GM18870 (cell line): ENCODE results near the gene ZNF891.

Experiments
- ATAC-seq: cut with Tn5 transposase; IDR thresholded peaks from one replicate; pipeline ENCODE4 v1.9.1; 2021; ENCODE audit warnings: moderate library complexity; ENCODE audit not compliant: unreplicated experiment

The ZNF891 gene

DNA sequence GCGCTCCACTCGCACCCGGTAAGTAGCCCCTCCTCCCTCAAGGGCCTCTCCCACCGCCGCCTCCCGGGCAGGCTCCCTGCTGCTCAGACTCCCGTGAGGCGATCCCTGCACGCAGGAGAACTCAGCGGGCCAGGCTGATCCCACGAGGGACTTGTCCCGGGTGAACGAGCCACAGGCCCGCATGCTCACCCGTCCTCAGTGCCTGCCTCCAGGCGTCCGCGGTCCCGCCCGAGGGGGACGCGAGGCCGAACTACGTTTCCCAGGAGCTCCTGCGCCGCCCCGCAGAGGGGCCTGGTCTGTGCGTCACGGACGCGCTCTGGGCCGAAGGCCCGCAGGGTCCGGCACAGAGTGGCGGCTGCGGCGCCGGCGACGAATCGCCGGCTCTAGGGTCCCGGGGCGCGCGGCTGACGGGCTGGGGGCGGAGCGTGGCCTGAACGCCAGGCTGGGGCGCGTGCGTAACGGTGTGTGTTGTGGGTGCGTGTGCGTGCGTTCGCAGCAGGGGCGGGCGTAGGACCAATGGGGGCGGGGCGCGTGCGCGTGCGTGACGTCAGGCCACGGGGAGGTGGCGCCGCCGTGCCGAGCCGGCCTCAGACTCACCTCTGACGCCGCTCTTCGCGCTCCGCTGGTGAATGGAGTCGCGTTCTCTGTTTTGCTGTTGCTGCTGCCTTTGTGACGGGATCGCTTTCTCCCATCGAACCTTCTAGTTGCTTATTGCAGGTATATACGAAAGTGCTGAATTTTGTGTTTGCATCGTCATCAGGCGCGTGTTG lies at the start of gene ZNF891, which contains the start of gene ZNF10:
Gene ZNF891, minus strand, starts transcription at position 237 of the 770 bp plus-strand sequence. CDS start 8,356 bp downstream, outside the sequence.
Gene ZNF10, plus strand, starts transcription at position 590 of the 770 bp plus-strand sequence. CDS start 13,866 bp downstream, outside the sequence.
- peak; percentile 90 for ATAC-seq

DNA sequence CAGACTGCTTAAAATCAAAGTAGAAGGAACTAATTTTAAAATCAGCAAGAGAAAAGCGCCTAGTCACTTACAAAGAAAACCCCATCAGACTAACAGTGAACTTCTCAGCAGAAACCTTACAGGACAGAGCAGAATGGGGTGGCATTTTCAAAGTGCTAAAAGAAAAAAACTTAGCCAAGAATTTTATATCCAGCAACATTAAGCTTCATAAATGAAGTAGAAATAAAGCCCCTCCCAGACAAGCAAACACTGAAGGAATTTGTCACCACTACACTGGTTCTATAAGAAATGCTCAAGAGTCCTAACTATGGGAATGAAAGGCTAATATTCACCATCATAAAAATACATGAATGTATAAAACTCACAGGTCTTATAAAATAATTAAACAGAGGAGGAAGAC lies 44.8 kb upstream of the ZNF891 start:
- ATAC-seq = no peak

DNA sequence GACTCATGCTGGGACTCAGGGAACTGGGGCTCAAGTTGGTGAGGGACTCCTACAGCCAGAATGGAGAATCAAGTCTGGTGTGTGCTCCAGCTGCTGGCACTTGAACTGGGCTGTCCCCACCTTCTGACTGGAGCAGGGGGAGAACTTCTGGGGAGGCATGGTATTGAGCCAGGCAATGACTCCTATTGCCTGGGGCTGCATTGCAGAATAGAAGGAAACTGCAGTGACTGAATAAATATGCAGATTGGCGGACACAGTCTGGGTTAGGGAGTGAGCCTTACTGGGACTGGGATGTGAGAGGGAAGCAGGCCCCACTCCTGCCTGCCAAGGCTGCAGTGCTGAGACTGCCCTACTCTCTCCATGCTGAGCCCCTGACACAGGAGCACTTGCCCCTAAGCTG lies 42.4 kb upstream of the ZNF891 start:
- no peak for ATAC-seq

DNA sequence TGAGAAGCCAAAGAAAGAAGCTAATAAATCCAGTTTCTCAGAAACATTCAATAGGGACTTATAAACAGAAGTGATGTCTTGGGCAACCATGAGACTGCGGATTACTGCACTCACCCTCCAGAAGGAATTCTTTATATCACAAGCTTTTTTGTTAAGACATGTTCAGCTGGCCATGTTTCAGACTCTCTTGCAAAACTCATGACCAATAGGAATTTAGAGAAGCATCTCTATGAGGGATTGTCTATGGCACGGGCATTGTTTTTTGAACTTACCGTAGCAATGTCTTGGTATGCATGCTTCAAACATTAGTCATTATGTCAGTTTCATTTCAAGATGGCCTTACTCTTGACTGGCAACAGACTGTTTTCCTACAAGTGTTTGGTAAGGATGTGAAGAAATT lies 35.7 kb upstream of the ZNF891 start:
- no peak for ATAC-seq

- no peak for ATAC-seq
Observed at GRCh38 chr12:133156125-133156690, 26.1 kb upstream of the ZNF891 start.

DNA sequence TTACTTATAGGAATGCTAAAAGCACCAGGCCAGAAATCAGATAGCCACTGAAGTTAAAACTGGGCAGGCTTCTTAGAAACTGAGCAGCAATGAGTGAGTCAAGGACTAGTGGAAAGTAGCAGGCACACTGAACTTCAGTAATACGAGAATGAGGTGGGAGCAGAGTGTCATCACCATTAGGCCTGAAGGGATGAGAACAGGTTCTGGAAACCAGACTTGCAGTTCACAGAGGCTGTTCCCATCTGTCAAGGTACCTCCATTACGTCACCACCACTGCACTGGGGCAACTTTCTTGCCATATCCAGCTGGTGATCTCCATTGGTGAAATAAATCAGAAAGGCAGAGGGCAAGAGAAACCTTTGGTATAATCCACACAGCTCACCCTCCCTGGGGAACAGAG lies 15.9 kb upstream of the ZNF891 start:
- no peak for ATAC-seq

- ATAC-seq = no peak
Observed at GRCh38 chr12:133135747-133136146, 5.7 kb upstream of the ZNF891 start.

DNA sequence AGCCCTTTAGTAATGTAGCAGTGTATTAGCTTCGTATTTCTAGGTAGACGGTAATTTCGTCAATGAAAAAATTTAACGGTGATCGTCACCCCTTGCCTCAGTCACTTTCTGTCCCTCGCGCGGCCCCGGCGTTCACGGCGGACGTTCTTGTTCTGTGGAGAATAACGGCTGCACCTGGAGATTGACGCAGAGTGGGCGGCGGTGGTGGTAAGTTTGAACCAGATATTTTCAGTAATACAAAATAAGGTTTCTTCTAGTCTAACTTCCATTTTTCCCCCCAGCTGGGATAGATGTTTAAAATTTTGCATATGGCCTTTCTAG lies 694 bp upstream of the ZNF891 start:
- no peak for ATAC-seq

GRCh38 chr12:133129368-133130037 lies 571 bp downstream of the ZNF891 start:
- ATAC-seq = peak; percentile 6

DNA sequence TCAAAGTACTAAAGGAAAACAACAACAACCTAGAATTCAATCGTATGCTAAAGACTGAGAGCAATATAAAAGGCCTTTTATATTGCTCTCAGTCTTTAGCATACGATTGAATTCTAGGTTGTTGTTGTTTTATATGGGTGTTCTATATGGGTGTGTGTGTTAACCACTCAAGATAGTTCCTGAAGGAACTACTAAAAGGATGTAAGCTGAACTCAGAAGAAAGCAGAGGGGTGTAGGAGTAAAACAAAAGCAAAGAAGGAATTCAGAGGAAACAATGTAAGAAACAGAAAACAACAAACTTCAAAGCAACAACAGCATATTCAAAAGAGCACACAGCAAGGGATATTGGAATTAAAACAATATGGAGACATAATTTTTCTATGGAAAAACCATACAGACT lies 5.4 kb downstream of the ZNF891 start:
- no peak for ATAC-seq

- ATAC-seq = no peak
Observed at GRCh38 chr12:133120385-133121191, 9.5 kb downstream of the ZNF891 start.

- ATAC-seq = no peak
Observed at GRCh38 chr12:133108150-133108549, 21.9 kb downstream of the ZNF891 start.

- no peak for ATAC-seq
Observed at GRCh38 chr12:133107121-133107520, 23.0 kb downstream of the ZNF891 start.

DNA sequence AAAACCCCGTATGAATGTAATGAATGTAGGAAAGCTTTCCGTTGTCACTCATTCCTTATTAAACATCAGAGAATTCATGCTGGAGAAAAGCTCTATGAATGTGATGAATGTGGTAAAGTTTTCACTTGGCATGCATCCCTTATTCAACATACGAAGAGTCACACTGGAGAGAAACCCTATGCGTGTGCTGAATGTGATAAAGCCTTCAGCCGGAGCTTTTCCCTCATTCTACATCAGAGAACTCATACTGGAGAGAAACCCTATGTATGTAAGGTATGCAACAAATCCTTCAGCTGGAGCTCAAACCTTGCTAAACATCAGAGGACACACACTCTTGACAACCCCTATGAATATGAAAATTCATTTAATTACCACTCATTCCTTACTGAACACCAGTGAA lies 23.8 kb downstream of the ZNF891 start:
- ATAC-seq = no peak

DNA sequence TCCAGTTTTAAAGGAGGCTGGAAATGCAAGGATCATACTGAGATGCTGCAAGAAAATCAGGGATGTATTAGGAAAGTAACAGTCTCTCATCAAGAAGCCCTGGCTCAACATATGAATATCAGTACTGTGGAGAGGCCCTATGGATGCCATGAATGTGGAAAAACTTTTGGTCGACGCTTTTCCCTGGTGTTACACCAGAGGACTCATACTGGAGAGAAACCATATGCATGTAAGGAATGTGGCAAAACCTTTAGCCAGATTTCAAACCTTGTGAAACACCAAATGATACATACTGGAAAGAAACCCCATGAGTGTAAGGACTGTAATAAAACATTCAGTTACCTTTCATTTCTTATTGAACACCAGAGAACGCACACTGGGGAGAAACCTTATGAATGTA lies 24.5 kb downstream of the ZNF891 start:
- no peak for ATAC-seq

GRCh38 chr12:133083345-133083744 lies 46.7 kb downstream of the ZNF891 start:
- no peak for ATAC-seq

GRCh38 chr12:133081159-133081780 lies 48.8 kb downstream of the ZNF891 start:
- no peak for ATAC-seq

DNA sequence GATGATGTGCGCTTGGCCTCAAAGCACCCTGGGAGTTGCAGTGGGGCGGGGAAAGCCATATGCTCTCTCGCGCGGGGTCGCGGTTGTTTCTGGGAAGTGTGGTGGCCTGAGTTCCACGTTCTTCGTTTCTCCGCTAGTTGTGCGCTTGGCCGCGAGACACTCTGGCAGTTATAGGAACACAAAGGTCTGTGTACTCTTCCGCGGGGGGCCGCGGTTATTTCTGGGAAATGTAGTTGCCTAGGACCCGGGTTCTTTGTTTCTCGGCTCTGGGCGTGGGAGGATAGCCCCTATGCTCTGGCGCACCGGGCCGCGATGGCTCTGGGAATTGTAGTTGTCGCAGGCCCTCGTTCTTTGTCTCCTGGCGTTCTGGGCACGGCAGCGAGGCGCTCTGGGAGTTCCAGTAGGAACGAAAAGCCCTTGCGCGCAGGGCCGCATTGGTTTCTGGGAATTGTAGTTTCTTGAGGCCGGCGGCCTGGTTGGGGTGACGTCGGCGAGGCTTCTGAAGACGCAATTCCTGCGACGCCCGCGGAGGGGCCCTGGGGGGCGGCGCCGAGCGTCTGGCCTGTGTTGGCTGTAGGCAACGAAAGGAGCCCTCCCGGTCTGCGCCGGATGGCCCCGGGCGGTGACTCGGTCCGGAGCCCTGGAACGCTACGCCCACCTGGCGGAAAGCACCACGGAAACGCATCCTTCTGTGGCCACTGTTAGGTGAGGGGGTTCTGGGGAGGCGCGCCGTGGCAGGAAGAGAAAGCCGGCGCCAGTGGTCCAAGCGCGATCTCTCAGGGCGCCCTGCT lies 49.5 kb downstream of the ZNF891 start, which contains the start of gene ZNF140:
Gene ZNF140, plus strand, starts transcription at position 556 of the 791 bp plus-strand sequence. CDS start 398 bp downstream, outside the sequence.
- peak; percentile 73 for ATAC-seq

GRCh38 chr12:133080026-133080367 lies 50.1 kb downstream of the ZNF891 start:
- peak; percentile 83 for ATAC-seq

GRCh38 chr12:133073836-133074235 lies 56.2 kb downstream of the ZNF891 start:
- no peak for ATAC-seq
